Mesothelial cell of epicardium (in vitro differentiated cells): ENCODE measurements around the gene MRPS35. TPM values are rescaled to one million over a fixed set of nuclear protein-coding genes. Genes with fewer than 3 reads are reported as not detected.

ENCODE experiments used
- DNase-seq, 2 experiments: peaks; one replicate each; pipeline ENCODE4 v3.0.0; 2021; ENCODE audit warnings: low spot score in 2 of 2; ENCODE audit not compliant: unreplicated experiment in 2 of 2
- H3K27ac Mint-ChIP-seq: 2 replicates; pipeline ENCODE4 v1.8.0; 2021; ENCODE audit warnings: mixed read lengths
- H3K27me3 Mint-ChIP-seq: 2 replicates; pipeline ENCODE4 v1.8.0; 2021; ENCODE audit warnings: low read depth, mixed read lengths
- H3K36me3 Mint-ChIP-seq: 2 replicates; pipeline ENCODE4 v1.8.0; 2021; ENCODE audit warnings: mixed read lengths
- H3K4me1 Mint-ChIP-seq: 2 replicates; pipeline ENCODE4 v1.8.0; 2021; ENCODE audit warnings: mixed read lengths
- H3K4me3 Mint-ChIP-seq: 2 replicates; pipeline ENCODE4 v1.8.0; 2021; ENCODE audit warnings: mild to moderate bottlenecking, moderate library complexity, mixed read lengths
- H3K9me3 Mint-ChIP-seq: 2 replicates; pipeline ENCODE4 v1.8.0; 2021; ENCODE audit warnings: mixed read lengths
- total RNA-seq: library from RNA; stranded (reverse); gene quantifications from 3 replicates; pipeline ENCODE4 v1.2.1, GENCODE V29; 2021
- TF ChIP-seq, protein P1 (sequence below): fragments of 200-600 bp; sonication (generic); IDR thresholded peaks from one replicate; pipeline ENCODE4 v1.5.0; 2021; ENCODE audit warnings: antibody characterized with exemption; ENCODE audit not compliant: unreplicated experiment

Gene MRPS35
- total RNA-seq, 1 donor from 2014 or later: 34.0 TPM

DNA sequence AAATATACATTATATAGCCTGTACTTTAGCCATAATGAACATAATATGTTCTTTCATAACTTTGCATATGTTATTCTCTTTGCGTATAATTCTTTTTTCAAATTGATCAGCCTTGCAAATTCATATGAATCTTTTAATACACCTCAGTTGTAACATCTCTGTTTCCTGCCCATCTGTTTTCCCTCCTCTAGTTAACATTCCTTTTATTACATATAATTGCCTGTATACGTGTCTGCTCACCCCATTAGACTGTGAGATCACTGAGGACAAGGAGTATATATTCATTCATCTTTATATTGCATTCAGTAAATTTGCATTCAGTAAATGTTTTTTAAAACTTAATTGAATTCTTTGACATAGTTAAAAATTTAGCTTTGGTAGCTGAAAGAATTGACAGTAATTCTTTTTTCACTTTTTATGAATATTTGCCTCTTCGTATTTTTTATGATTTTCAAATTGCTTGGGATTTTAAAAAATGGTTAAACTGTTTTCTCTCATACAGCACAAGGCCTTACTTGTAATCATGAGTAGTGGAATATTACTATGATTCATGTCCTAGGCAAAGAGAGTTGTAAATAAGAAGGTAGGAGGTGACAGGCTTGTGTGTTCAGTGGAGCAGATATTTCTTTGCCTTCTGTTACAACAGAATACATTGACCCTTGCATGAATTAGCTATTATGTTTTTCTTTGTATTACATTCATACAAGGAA lies 36.6 kb downstream of the MRPS35 start:
- no peaks in the 10 kb centered on the region for H3K4me1 Mint-ChIP-seq
- DNase-seq: no peak
- peaks cover 28% of the 10 kb centered on the region for H3K36me3 Mint-ChIP-seq
- no peaks in the 10 kb centered on the region for H3K9me3 Mint-ChIP-seq
- no peak overlapping the region for H3K4me3 Mint-ChIP-seq
- TF ChIP-seq, protein P1, sequence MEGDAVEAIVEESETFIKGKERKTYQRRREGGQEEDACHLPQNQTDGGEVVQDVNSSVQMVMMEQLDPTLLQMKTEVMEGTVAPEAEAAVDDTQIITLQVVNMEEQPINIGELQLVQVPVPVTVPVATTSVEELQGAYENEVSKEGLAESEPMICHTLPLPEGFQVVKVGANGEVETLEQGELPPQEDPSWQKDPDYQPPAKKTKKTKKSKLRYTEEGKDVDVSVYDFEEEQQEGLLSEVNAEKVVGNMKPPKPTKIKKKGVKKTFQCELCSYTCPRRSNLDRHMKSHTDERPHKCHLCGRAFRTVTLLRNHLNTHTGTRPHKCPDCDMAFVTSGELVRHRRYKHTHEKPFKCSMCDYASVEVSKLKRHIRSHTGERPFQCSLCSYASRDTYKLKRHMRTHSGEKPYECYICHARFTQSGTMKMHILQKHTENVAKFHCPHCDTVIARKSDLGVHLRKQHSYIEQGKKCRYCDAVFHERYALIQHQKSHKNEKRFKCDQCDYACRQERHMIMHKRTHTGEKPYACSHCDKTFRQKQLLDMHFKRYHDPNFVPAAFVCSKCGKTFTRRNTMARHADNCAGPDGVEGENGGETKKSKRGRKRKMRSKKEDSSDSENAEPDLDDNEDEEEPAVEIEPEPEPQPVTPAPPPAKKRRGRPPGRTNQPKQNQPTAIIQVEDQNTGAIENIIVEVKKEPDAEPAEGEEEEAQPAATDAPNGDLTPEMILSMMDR: no peak
- no peak overlapping the region for H3K27ac Mint-ChIP-seq
- no peaks in the 10 kb centered on the region for H3K27me3 Mint-ChIP-seq

DNA sequence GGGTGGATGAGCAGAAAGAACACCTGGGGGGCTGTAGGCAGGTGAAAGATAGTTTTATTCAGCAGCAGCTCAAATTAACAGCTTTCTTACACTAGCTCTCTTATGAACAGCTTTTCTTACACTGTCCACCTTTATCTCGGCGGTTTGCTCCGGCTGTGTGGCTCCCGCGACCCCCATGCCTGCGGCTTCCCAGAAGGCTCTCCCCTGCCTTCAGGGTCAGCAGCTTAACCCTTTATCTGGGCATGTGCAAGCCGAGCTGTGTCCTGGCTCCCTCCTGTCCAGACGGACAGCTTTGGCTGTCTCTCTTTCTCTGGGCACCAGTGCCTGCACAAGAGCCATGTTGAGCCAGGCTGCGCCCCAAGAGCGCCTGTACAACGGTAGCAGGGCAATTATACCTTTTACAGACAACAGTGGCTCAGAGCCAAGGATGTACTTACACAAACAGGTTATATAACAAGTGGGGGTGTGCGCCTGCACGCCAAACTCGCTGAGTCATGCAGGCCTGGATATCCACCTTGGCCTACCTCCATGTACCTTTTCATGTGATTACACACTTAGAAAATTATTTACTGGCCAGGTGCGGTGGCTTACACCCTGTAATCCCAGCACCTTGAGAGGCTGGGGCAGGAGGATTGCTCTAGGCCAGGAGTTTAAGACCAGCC lies 40.9 kb downstream of the MRPS35 start:
- Mint-ChIP-seq H3K4me1 (no peaks in the 10 kb centered on the region), H3K36me3 (peaks cover 14% of the 10 kb centered on the region), H3K27ac (no peak overlapping the region), H3K4me3 (no peak overlapping the region), H3K9me3 (no peaks in the 10 kb centered on the region), H3K27me3 (no peaks in the 10 kb centered on the region)
- TF ChIP-seq, protein P1: no peak
- DNase-seq: no peak

DNA sequence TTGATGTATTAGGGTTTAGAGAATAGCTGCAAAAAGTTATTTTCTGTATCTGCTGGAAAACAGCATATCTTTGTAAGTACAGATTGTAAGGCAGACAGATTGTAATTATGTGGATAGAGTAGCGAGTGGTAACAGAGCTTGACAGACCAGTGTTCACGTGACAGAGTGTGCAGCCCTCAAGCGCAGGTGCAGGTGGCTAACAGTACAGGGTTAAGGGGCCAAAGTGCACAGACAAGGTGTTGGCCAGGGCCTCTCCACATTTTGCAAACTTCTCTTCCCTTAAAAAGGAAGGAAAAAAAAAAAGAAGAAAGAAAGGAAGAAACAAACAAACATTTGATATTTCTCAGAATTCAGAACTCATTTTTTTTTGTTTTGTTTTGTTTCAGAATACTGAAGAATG lies 44.2 kb downstream of the MRPS35 start:
- no peak for DNase-seq
- H3K9me3 Mint-ChIP-seq: no peaks in the 10 kb centered on the region
- H3K27ac Mint-ChIP-seq: no peak overlapping the region
- TF ChIP-seq, protein P1: no peak
- peaks cover 16% of the 10 kb centered on the region for H3K36me3 Mint-ChIP-seq
- no peaks in the 10 kb centered on the region for H3K4me1 Mint-ChIP-seq
- no peaks in the 10 kb centered on the region for H3K27me3 Mint-ChIP-seq
- no peak overlapping the region for H3K4me3 Mint-ChIP-seq

DNA sequence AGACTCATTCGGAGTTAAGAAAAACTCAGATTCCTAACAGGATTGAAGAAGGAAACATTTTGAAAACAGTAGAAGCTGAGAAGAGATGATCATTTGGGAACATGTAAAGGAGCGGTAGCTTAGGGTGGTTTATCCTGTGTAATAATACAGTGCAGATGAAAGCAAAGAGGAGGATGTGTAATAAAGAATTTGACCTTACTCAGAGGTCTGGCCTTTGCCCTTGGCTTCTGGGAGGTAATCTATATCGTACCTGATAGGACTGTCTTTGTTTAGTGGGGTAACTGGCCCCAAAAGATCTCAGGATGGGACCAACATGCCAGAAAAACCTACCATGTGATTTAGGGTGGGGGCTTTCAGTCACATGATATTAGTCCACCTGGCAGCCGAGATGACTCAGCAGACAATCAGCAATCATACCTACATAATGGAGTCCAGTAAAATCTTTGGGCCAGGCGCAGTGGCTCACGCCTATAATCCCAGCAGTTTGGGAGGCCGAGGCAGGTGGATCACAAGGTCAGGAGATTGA lies 46.1 kb downstream of the MRPS35 start:
- H3K27me3 Mint-ChIP-seq: no peaks in the 10 kb centered on the region
- H3K36me3 Mint-ChIP-seq: peaks cover 16% of the 10 kb centered on the region
- H3K4me3 Mint-ChIP-seq: no peak overlapping the region
- no peak for DNase-seq
- no peaks in the 10 kb centered on the region for H3K4me1 Mint-ChIP-seq
- TF ChIP-seq, protein P1: no peak
- H3K27ac Mint-ChIP-seq: no peak overlapping the region
- H3K9me3 Mint-ChIP-seq: no peaks in the 10 kb centered on the region

DNA sequence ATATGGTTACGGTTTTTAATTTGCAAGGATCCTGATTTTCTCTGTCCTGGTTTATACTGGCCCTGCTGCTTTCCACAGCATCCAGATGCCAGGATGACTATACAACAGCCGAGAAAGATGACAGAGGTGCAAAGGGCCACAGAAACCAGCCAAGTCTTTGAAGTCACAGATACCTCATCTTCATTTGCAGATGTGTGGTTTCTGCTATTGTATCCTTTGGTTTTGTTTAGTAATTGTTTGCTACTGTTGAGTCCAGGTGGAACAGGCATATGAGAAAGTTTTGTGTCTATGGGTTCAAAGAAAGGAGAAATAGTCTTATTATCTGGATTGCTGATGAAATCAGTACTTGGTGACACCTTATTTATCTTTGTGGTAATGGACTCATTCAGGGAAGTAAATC lies 52.1 kb downstream of the MRPS35 start:
- DNase-seq: no peak
- no peaks in the 10 kb centered on the region for H3K9me3 Mint-ChIP-seq
- peaks cover 4% of the 10 kb centered on the region for H3K36me3 Mint-ChIP-seq
- no peaks in the 10 kb centered on the region for H3K27me3 Mint-ChIP-seq
- H3K4me3 Mint-ChIP-seq: no peak overlapping the region
- H3K27ac Mint-ChIP-seq: no peak overlapping the region
- H3K4me1 Mint-ChIP-seq: peaks cover 2% of the 10 kb centered on the region
- TF ChIP-seq, protein P1: no peak
